ENCODE measurements around the gene CAMTA1. TPM values are rescaled to one million over a fixed set of nuclear protein-coding genes. Genes with fewer than 3 reads are reported as not detected.

The CAMTA1 gene
- total RNA-seq, 1 experiment from 2014 or later = 85.2 TPM

- no peaks in the 10 kb centered on the region for H3K9me3 ChIP-seq (ENCODE audit: low read depth, low read length, poor library complexity, severe bottlenecking)
- no TSS peak for BruUV-seq (replicated peaks)
- no peaks in the 10 kb centered on the region for H3K27me3 ChIP-seq (replicated peaks; ENCODE audit: insufficient read depth, low read depth, low read length, poor library complexity)
- no peak overlapping the region for H3K4me3 ChIP-seq (ENCODE audit: low read depth, low read length, poor library complexity, severe bottlenecking)
- DNase-seq (ENCODE audit: low spot score) = no peak
- CTCF ChIA-PET = no interaction called here
- intact Hi-C loops (cut with micrococcal nuclease; ENCODE audit: unreplicated experiment) = no loop called here
- no peaks in the 10 kb centered on the region for H3K36me3 ChIP-seq (ENCODE audit: insufficient read depth, low read length, poor library complexity, severe bottlenecking)
- H3K4me1 ChIP-seq (ENCODE audit: insufficient read depth, low read length, poor library complexity, severe bottlenecking) = no peaks in the 10 kb centered on the region
- POLR2A ChIA-PET (ENCODE audit: low non-redundant PET) = no interaction called here
- H3K27ac ChIP-seq (ENCODE audit: low read depth, low read length, poor library complexity, severe bottlenecking) = no peak overlapping the region
- TF ChIP-seq EZH2 (IDR thresholded peaks at IDR 0.05; ENCODE audit: borderline replicate concordance, low read depth, low read length, poor library complexity, severe bottlenecking) (no peak), CTCF (conservative IDR thresholded peaks at IDR 0.05; ENCODE audit: low read depth, low read length) (no peak)
These were observed 959.6 kb downstream of the CAMTA1 start for GRCh38 chr1:7744882-7745281.

- intact Hi-C loops (cut with micrococcal nuclease; ENCODE audit: unreplicated experiment) = no loop called here
- no peak overlapping the region for H3K27ac ChIP-seq (ENCODE audit: low read depth, low read length, poor library complexity, severe bottlenecking)
- BruUV-seq (replicated peaks) = no TSS peak
- H3K9me3 ChIP-seq (ENCODE audit: low read depth, low read length, poor library complexity, severe bottlenecking) = no peaks in the 10 kb centered on the region
- POLR2A ChIA-PET (ENCODE audit: low non-redundant PET) = no interaction called here
- CTCF ChIA-PET = no interaction called here
- H3K27me3 ChIP-seq (replicated peaks; ENCODE audit: insufficient read depth, low read depth, low read length, poor library complexity) = no peaks in the 10 kb centered on the region
- no peak overlapping the region for H3K4me3 ChIP-seq (ENCODE audit: low read depth, low read length, poor library complexity, severe bottlenecking)
- TF ChIP-seq EZH2 (IDR thresholded peaks at IDR 0.05; ENCODE audit: borderline replicate concordance, low read depth, low read length, poor library complexity, severe bottlenecking) = no peak
- no peak for TF ChIP-seq CTCF (conservative IDR thresholded peaks at IDR 0.05; ENCODE audit: low read depth, low read length)
- no peak for DNase-seq (ENCODE audit: low spot score)
- H3K36me3 ChIP-seq (ENCODE audit: insufficient read depth, low read length, poor library complexity, severe bottlenecking) = no peaks in the 10 kb centered on the region
- H3K4me1 ChIP-seq (ENCODE audit: insufficient read depth, low read length, poor library complexity, severe bottlenecking) = no peaks in the 10 kb centered on the region
These were observed 960.5 kb downstream of the CAMTA1 start for GRCh38 chr1:7745783-7746182.

- POLR2A ChIA-PET (ENCODE audit: low non-redundant PET) = no interaction called here
- no TSS peak for BruUV-seq (replicated peaks)
- Histone ChIP-seq H3K4me1 (ENCODE audit: insufficient read depth, low read length, poor library complexity, severe bottlenecking) (no peaks in the 10 kb centered on the region), H3K27ac (ENCODE audit: low read depth, low read length, poor library complexity, severe bottlenecking) (no peak overlapping the region), H3K27me3 (replicated peaks; ENCODE audit: insufficient read depth, low read depth, low read length, poor library complexity) (no peaks in the 10 kb centered on the region), H3K4me3 (ENCODE audit: low read depth, low read length, poor library complexity, severe bottlenecking) (no peak overlapping the region), H3K36me3 (ENCODE audit: insufficient read depth, low read length, poor library complexity, severe bottlenecking) (no peaks in the 10 kb centered on the region), H3K9me3 (ENCODE audit: low read depth, low read length, poor library complexity, severe bottlenecking) (no peaks in the 10 kb centered on the region)
- CTCF ChIA-PET = no interaction called here
- no peak for DNase-seq (ENCODE audit: low spot score)
- TF ChIP-seq EZH2 (IDR thresholded peaks at IDR 0.05; ENCODE audit: borderline replicate concordance, low read depth, low read length, poor library complexity, severe bottlenecking) (no peak), CTCF (conservative IDR thresholded peaks at IDR 0.05; ENCODE audit: low read depth, low read length) (no peak)
- intact Hi-C loops (cut with micrococcal nuclease; ENCODE audit: unreplicated experiment) = no loop called here
These were observed 962.4 kb downstream of the CAMTA1 start for GRCh38 chr1:7747605-7748004.

Data from A673 (cell line).